Heart right ventricle (tissue), 16 donors: ENCODE data around the gene ANKRD12. TPM values are rescaled to one million over a fixed set of nuclear protein-coding genes. Genes with fewer than 3 reads are reported as not detected.

ENCODE experiments used
- ATAC-seq, 8 donors: fragments of 200-7000 bp; cut with Tn5 transposase; one replicate each; pipeline ENCODE4 v1.9.1; 2020; ENCODE audit warnings: mild to moderate bottlenecking in 8 of 8, moderate library complexity in 8 of 8, moderate number of reproducible peaks in 1 of 8
- DNase-seq, 2 donors: peaks; one replicate each; pipeline ENCODE4 v3.0.0-alpha.2; 2020
- H3K27ac ChIP-seq, 10 donors: fragments of 200-600 bp; sonication (generic) in 2 of 10; one replicate each; pipeline versions ENCODE4 v1.5.0 to v1.8.0; 2020 to 2022; ENCODE audit warnings: mild to moderate bottlenecking in 3 of 10
- H3K27me3 ChIP-seq, 7 donors: fragments of 200-600 bp; one replicate each; pipeline ENCODE4 v1.8.0; 2021 to 2022; ENCODE audit warnings: mild to moderate bottlenecking in 2 of 7
- H3K36me3 ChIP-seq, 9 donors: fragments of 200-600 bp; sonication (generic) in 1 of 9; one replicate each; pipeline versions ENCODE4 v1.5.0 to v1.8.0; 2020 to 2022; ENCODE audit warnings: mild to moderate bottlenecking in 2 of 9
- H3K4me1 ChIP-seq, 9 donors: fragments of 200-600 bp; sonication (generic) in 1 of 9; one replicate each; pipeline versions ENCODE4 v1.5.0 to v1.8.0; 2020 to 2022; ENCODE audit warnings: mild to moderate bottlenecking in 4 of 9
- H3K4me3 ChIP-seq, 10 donors: fragments of 200-600 bp; sonication (generic) in 2 of 10; one replicate each; pipeline versions ENCODE4 v1.5.0 to v1.8.0; 2020 to 2022; ENCODE audit warnings: mild to moderate bottlenecking in 7 of 10, moderate library complexity in 2 of 10
- H3K9me3 ChIP-seq, 11 donors: fragments of 200-600 bp in 10 of 11; sonication (generic) in 2 of 11; one replicate each; pipeline versions ENCODE4 v1.5.0 to v1.8.0; 2013 to 2022; ENCODE audit warnings: mild to moderate bottlenecking in 2 of 11, control low read depth in 1 of 11, moderate library complexity in 1 of 11
- CTCF ChIP-seq, 9 donors: fragments of 200-600 bp; sonication (generic) in 2 of 9; IDR thresholded peaks; one replicate each; pipeline versions ENCODE4 v1.5.0 to v1.8.0; 2021 to 2022; ENCODE audit warnings: antibody characterized with exemption in 9 of 9, mild to moderate bottlenecking in 5 of 9, moderate library complexity in 1 of 9
- WGBS, 2 donors: extraction: QIAGEN DNeasy Blood & Tissue Kit; methylation state at CpG; one replicate each; pipeline ENCODE4 v1.1.7; 2013; ENCODE audit warnings: inconsistent platforms in 1 of 2; 5-methylcytosine and 5-hydroxymethylcytosine counted together
- intact Hi-C, 10 donors: fragments of 100-400 bp; cut with DNase I; formaldehyde crosslinking; loops; one replicate each; pipeline versions ENCODE4 v1.11.1 to v1.14.2; 2022
- polyA plus RNA-seq, 2 donors: library from polyadenylated mRNA; stranded (reverse); fragments of 200-250 nt; gene quantifications; one replicate each; pipeline ENCODE4 v1.2.3, GENCODE V29; 2013
- total RNA-seq, 10 donors: library from RNA; stranded (reverse); fragmentation: NEBNext Ultra II Directional in 3 of 10; extraction: Animal tissue kit (Norgen Biotek cat#: 25700) in 3 of 10; gene quantifications; one replicate each; pipeline versions ENCODE4 v1.2.1 to v1.2.4, GENCODE V29; 2021 to 2023
- donor health status: Arrhythmogenic right ventricular cardiomyopathy.
- donor health status: ischemic (EF 13 %, LVEDD 7.1; RV severe dilation, severe dysfunction).
- donor health status: healthy with polysubstance abuse.
- donor health status: DM: no; HTN: yes; CAD: no.
- donor health status: DM: no; HTN: no; CAD: no.
- donor health status: ischemic (EF 25% LVEDD 6.9; RV normal size, moderate dysfunction).
- donor health status: ischemic (EF 25% LVEDD 5.7; RV mildly dilated, moderate dysfunction).
- donor health status: healthy.
- donor health status: DM: yes; HTN: yes; CAD: no.
- donor health status: Ischemic cardiomyopathy.
- donor health status: ischemic (EF 35%, LVEDD 5.7; RV mildly dilated, moderate dysfunction).
- donor health status: nonischemic (EF 11% LVEDD 7.7; RV severe dilation, severe dysfunction).
- donor health status: DM: yes; HTN: yes; CAD: no.
- donor health status: PGD.
- donor health status: ischemic (EF 29% LVEDD 5.4; RV normal size, mild dysfunction).
- donor health status: nonischemic (EF 23%, LVEDD 6.1; RV moderate dilation, normal function).

The ANKRD12 gene
- total and polyA plus RNA-seq, 12 donors = 3.1 to 70.2 (median 55.5) TPM

- no peaks in the 10 kb centered on the region for H3K36me3 ChIP-seq
- intact Hi-C loops = no loop called here
- ATAC-seq (no peak), DNase-seq (no peak)
- H3K27ac ChIP-seq = no peak overlapping the region
- peaks cover 0 to 43% (median 10%) of the 10 kb centered on the region in 11 donors for H3K9me3 ChIP-seq
- H3K4me1 ChIP-seq = no peaks in the 10 kb centered on the region
- H3K4me3 ChIP-seq = no peak overlapping the region
- TF ChIP-seq CTCF (IDR thresholded peaks at IDR 0.05) = no peak
- H3K27me3 ChIP-seq = no peaks in the 10 kb centered on the region
These were observed 153.6 kb downstream of the ANKRD12 start for GRCh38 chr18:9290156-9290555.

DNA sequence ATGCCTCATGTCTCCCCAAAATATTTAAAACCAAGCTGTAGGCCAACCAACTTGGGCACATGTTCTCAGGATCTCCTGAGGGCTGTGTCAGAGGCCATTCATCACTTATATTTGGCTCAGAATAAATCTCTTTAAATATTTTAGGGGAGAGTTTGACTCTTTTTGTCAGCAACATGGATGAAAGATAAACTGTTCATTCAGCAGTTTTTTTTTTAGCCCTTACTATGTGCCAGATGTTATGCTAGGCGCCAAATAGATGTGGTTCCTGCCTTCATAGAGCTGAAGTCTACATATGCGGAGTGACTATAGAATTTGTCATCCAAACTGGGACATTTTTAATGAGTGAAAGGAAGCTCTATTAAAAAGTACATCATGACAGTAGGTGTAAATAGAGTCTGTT, 155.5 kb downstream of the ANKRD12 start:
- intact Hi-C loops = no loop called here
- no peak for TF ChIP-seq CTCF (IDR thresholded peaks at IDR 0.05)
- DNase-seq = no peak
- no peaks in the 10 kb centered on the region for H3K4me1 ChIP-seq
- 97 to 98% methylated on average over 2 of the region's 2 CpGs for WGBS, 2 donors
- ATAC-seq = no peak
- H3K36me3 ChIP-seq = no peaks in the 10 kb centered on the region
- peaks cover 0 to 60% (median 22%) of the 10 kb centered on the region in 11 donors for H3K9me3 ChIP-seq
- H3K4me3 ChIP-seq = no peak overlapping the region
- H3K27ac ChIP-seq = no peak overlapping the region
- no peaks in the 10 kb centered on the region for H3K27me3 ChIP-seq

GRCh38 chr18:9293948-9294347, 157.4 kb downstream of the ANKRD12 start:
- Histone ChIP-seq H3K4me1 (no peaks in the 10 kb centered on the region), H3K27me3 (no peaks in the 10 kb centered on the region), H3K27ac (no peak overlapping the region), H3K4me3 (no peak overlapping the region), H3K36me3 (no peaks in the 10 kb centered on the region), H3K9me3 (peaks cover 0 to 65% (median 22%) of the 10 kb centered on the region in 11 donors)
- ATAC-seq = no peak
- 83 to 86% methylated on average over 1 of the region's 1 CpG for WGBS, 2 donors
- DNase-seq = no peak
- no peak for TF ChIP-seq CTCF (IDR thresholded peaks at IDR 0.05)
- intact Hi-C loops = no loop called here

DNA sequence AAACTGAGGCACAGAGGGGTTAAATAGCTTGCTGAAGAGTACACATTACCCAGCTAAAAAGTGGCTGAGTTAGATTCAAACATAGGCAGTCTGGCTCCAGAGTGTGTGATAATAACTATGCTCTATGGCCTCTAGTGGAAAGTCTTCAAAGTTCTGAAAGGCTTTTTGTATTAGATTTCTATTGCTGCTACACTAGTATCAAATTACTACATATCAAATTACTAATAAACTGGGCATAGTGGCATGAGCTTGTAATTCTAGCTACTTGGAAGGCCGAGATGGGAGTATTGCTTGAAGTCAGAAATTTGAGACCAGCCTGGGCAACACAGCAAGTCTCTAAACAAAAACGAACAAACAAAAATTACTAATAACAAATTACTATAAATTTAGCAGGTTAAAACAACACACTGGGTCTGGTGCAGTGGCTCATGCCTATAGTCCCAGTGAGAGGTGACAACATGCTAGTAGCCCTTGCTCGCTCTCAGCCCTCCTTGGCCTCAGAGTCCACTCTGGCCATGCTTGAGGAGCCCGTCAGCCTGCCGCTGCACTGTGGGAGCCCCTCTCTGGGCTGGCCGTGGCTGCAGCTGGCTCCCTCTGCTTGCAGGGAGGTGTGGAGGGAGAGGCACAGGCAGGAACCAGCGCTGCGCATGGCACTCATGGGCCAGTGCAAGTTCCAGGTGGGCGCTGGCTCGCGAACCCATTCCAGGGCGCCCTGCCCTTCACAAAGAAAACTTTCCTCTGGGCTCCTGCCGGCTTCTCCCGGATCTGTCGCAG, 159.8 kb downstream of the ANKRD12 start:
- no peak for TF ChIP-seq CTCF (IDR thresholded peaks at IDR 0.05)
- ATAC-seq (no peak), DNase-seq (no peak)
- H3K27me3 ChIP-seq = no peaks in the 10 kb centered on the region
- H3K4me3 ChIP-seq = no peak overlapping the region
- WGBS, 2 donors = 93 to 95% methylated on average over 15 of the region's 15 CpGs
- no peak overlapping the region for H3K27ac ChIP-seq
- H3K36me3 ChIP-seq = no peaks in the 10 kb centered on the region
- intact Hi-C loops = no loop called here
- H3K4me1 ChIP-seq = no peaks in the 10 kb centered on the region
- H3K9me3 ChIP-seq = peaks cover 0 to 54% (median 16%) of the 10 kb centered on the region in 11 donors
